ENCODE measurements around the gene LRPAP1.

The LRPAP1 gene

GRCh38 chr4:3481783-3482393 lies 50.3 kb downstream of the LRPAP1 start:
- H3K4me3 ChIP-seq (ENCODE audit: low read depth, low read length, poor library complexity, severe bottlenecking) = no peak overlapping the region
- H3K4me1 ChIP-seq (ENCODE audit: insufficient read depth, low read length, severe bottlenecking) = no peaks in the 10 kb centered on the region
- no peaks in the 10 kb centered on the region for H3K27me3 ChIP-seq (ENCODE audit: insufficient read depth, low read length)

GRCh38 chr4:3481113-3481531 lies 51.1 kb downstream of the LRPAP1 start:
- H3F3A ChIP-seq (ENCODE audit: insufficient read depth, low read length) = no peaks in the 10 kb centered on the region
- no peak overlapping the region for H3K4me2 ChIP-seq (ENCODE audit: low read length)
- H2AFZ ChIP-seq (ENCODE audit: low read length) = no peak overlapping the region
- no peaks in the 10 kb centered on the region for H3K79me2 ChIP-seq (ENCODE audit: insufficient read depth, low read length)
- H3K9me3 ChIP-seq (ENCODE audit: low read length) = no peaks in the 10 kb centered on the region
- H3K27me3 ChIP-seq (ENCODE audit: insufficient read depth, low read length) = no peaks in the 10 kb centered on the region
- no peak overlapping the region for H3K4me3 ChIP-seq (ENCODE audit: low read depth, low read length, poor library complexity, severe bottlenecking)
- H3K9me2 ChIP-seq (ENCODE audit: low read depth, low read length) = no peaks in the 10 kb centered on the region
- H3K27ac ChIP-seq (ENCODE audit: low read depth, low read length, poor library complexity, severe bottlenecking) = no peak overlapping the region
- no peaks in the 10 kb centered on the region for H3K4me1 ChIP-seq (ENCODE audit: insufficient read depth, low read length, severe bottlenecking)
- no peaks in the 10 kb centered on the region for H3K36me3 ChIP-seq (ENCODE audit: insufficient read depth, low read length)
- no peak overlapping the region for H3K9ac ChIP-seq (ENCODE audit: low read length)
- TF ChIP-seq CTCF (IDR thresholded peaks at IDR 0.05; ENCODE audit: low read length) (no peak), EZH2 (IDR thresholded peaks at IDR 0.05; ENCODE audit: borderline replicate concordance, low read length) (no peak)
- no peaks in the 10 kb centered on the region for H4K20me1 ChIP-seq (ENCODE audit: insufficient read depth, low read length)

More at GRCh38 chr4:3481783-3482393, 50.3 kb downstream of the LRPAP1 start:
- no peak for TF ChIP-seq EZH2 (IDR thresholded peaks at IDR 0.05; ENCODE audit: borderline replicate concordance, low read length)
- Histone ChIP-seq H3K36me3 (ENCODE audit: insufficient read depth, low read length) (no peaks in the 10 kb centered on the region), H3K79me2 (ENCODE audit: insufficient read depth, low read length) (no peaks in the 10 kb centered on the region), H3K9me2 (ENCODE audit: low read depth, low read length) (no peaks in the 10 kb centered on the region), H3K9me3 (ENCODE audit: low read length) (no peaks in the 10 kb centered on the region), H3K4me2 (ENCODE audit: low read length) (no peak overlapping the region), H2AFZ (ENCODE audit: low read length) (no peak overlapping the region), H3K9ac (ENCODE audit: low read length) (no peak overlapping the region), H4K20me1 (ENCODE audit: insufficient read depth, low read length) (no peaks in the 10 kb centered on the region), H3F3A (ENCODE audit: insufficient read depth, low read length) (no peaks in the 10 kb centered on the region), H3K27ac (ENCODE audit: low read depth, low read length, poor library complexity, severe bottlenecking) (no peak overlapping the region)

GRCh38 chr4:3480528-3481112 lies 51.6 kb downstream of the LRPAP1 start:
- H3K9me2 ChIP-seq (ENCODE audit: low read depth, low read length) = no peaks in the 10 kb centered on the region
- H3K27me3 ChIP-seq (ENCODE audit: insufficient read depth, low read length) = no peaks in the 10 kb centered on the region
- TF ChIP-seq EZH2 (IDR thresholded peaks at IDR 0.05; ENCODE audit: borderline replicate concordance, low read length) (no peak), CTCF (IDR thresholded peaks at IDR 0.05; ENCODE audit: low read length) (peak; percentile 61)
- no peaks in the 10 kb centered on the region for H3K4me1 ChIP-seq (ENCODE audit: insufficient read depth, low read length, severe bottlenecking)
- no peaks in the 10 kb centered on the region for H4K20me1 ChIP-seq (ENCODE audit: insufficient read depth, low read length)
- no peak overlapping the region for H3K4me2 ChIP-seq (ENCODE audit: low read length)
- no peaks in the 10 kb centered on the region for H3F3A ChIP-seq (ENCODE audit: insufficient read depth, low read length)
- H3K27ac ChIP-seq (ENCODE audit: low read depth, low read length, poor library complexity, severe bottlenecking) = no peak overlapping the region
- H2AFZ ChIP-seq (ENCODE audit: low read length) = no peak overlapping the region
- no peak overlapping the region for H3K4me3 ChIP-seq (ENCODE audit: low read depth, low read length, poor library complexity, severe bottlenecking)
- H3K79me2 ChIP-seq (ENCODE audit: insufficient read depth, low read length) = no peaks in the 10 kb centered on the region
- no peaks in the 10 kb centered on the region for H3K9me3 ChIP-seq (ENCODE audit: low read length)
- H3K36me3 ChIP-seq (ENCODE audit: insufficient read depth, low read length) = no peaks in the 10 kb centered on the region
- H3K9ac ChIP-seq (ENCODE audit: low read length) = no peak overlapping the region

Data from OCI-LY1 (cell line).